Neural cell (in vitro differentiated cells): Measurements from ENCODE around the gene SECISBP2L. TPM values are rescaled to one million over a fixed set of nuclear protein-coding genes. Genes with fewer than 3 reads are reported as not detected.

ENCODE experiments used
- H2AFZ ChIP-seq: fragments of 200-600, 300-800 bp; sonication (generic), shearing (Covaris generic); 2 replicates; pipeline ENCODE4 v1.6.0; 2014; ENCODE audit warnings: low read depth, mild to moderate bottlenecking, antibody characterized with exemption, low read length, moderate library complexity
- H3F3A ChIP-seq: fragments of 200-600 bp; shearing (Covaris generic); 2 replicates; pipeline ENCODE4 v1.6.1; 2016; ENCODE audit warnings: mild to moderate bottlenecking, moderate library complexity, mixed read lengths, antibody characterized with exemption, low read length; ENCODE audit not compliant: insufficient read depth, poor library complexity, severe bottlenecking
- H3K27ac ChIP-seq: fragments of 200-600, 300-800 bp; sonication (generic), shearing (Covaris generic); 2 replicates; pipeline ENCODE4 v1.5.1; 2014; ENCODE audit warnings: mild to moderate bottlenecking, low read length, moderate library complexity
- H3K27me3 ChIP-seq: fragments of 300-800, 200-600 bp; sonication (generic), shearing (Covaris generic); 2 replicates; pipeline ENCODE4 v1.6.0; 2014; ENCODE audit warnings: mild to moderate bottlenecking, low read depth, low read length, moderate library complexity; ENCODE audit not compliant: insufficient read depth
- H3K36me3 ChIP-seq: fragments of 300-800, 200-600 bp; sonication (generic), shearing (Covaris generic); 2 replicates; pipeline ENCODE4 v1.5.1; 2014; ENCODE audit warnings: mild to moderate bottlenecking, antibody characterized with exemption, low read length, moderate library complexity; ENCODE audit not compliant: insufficient read depth
- H3K4me2 ChIP-seq: fragments of 300-800, 200-600 bp; sonication (generic), shearing (Covaris generic); 2 replicates; pipeline ENCODE4 v1.6.0; 2014; ENCODE audit warnings: mild to moderate bottlenecking, low read length
- H3K4me3 ChIP-seq: fragments of 300-800, 200-600 bp; sonication (generic), shearing (Covaris generic); 2 replicates; pipeline ENCODE4 v1.5.1; 2014; ENCODE audit warnings: mild to moderate bottlenecking, low read length, moderate library complexity
- H3K79me2 ChIP-seq: fragments of 200-600 bp; shearing (Covaris generic); replicated peaks from 2 replicates; pipeline ENCODE4 v1.6.0; 2014; ENCODE audit warnings: mild to moderate bottlenecking, low read length, moderate library complexity; ENCODE audit not compliant: insufficient read depth
- H3K9ac ChIP-seq: fragments of 300-800, 200-600 bp; sonication (generic), shearing (Covaris generic); 2 replicates; pipeline ENCODE4 v1.6.1; 2016; ENCODE audit warnings: mild to moderate bottlenecking, low read length, mixed read lengths
- H3K9me2 ChIP-seq: fragments of 200-600 bp; shearing (Covaris generic); 2 replicates; pipeline ENCODE4 v1.6.1; 2016; ENCODE audit warnings: mild to moderate bottlenecking, low read length, mixed read lengths; ENCODE audit not compliant: insufficient read depth
- H3K9me3 ChIP-seq: fragments of 200-600, 300-800 bp; sonication (generic), shearing (Covaris generic); 2 replicates; pipeline ENCODE4 v1.6.1; 2016; ENCODE audit warnings: mild to moderate bottlenecking, mixed run types, low read length, moderate library complexity, mixed read lengths
- H4K20me1 ChIP-seq: fragments of 200-600 bp; shearing (Covaris generic); 2 replicates; pipeline ENCODE4 v1.6.1; 2016; ENCODE audit warnings: mild to moderate bottlenecking, mixed run types; ENCODE audit not compliant: insufficient read depth
- CTCF ChIP-seq: fragments of 450-650 bp; IDR thresholded peaks from 2 replicates; pipeline ENCODE4 v1.5.1; 2014; ENCODE audit warnings: antibody characterized with exemption, mild to moderate bottlenecking, moderate library complexity; ENCODE audit not compliant: poor library complexity, severe bottlenecking
- EP300 ChIP-seq: fragments of 450-650 bp; conservative IDR thresholded peaks from 2 replicates; pipeline ENCODE4 v1.6.1; 2014; ENCODE audit warnings: antibody characterized with exemption, mild to moderate bottlenecking, moderate library complexity; ENCODE audit not compliant: poor library complexity, severe bottlenecking
- EZH2 ChIP-seq: fragments of 200-600, 300-800 bp; shearing (Covaris generic), sonication (generic); IDR thresholded peaks from 2 replicates; pipeline ENCODE4 v1.6.1; 2014; ENCODE audit warnings: antibody characterized with exemption, low read length, borderline replicate concordance, mild to moderate bottlenecking; ENCODE audit not compliant: insufficient read depth, poor library complexity, severe bottlenecking
- MXI1 ChIP-seq: fragments of 450-650 bp; conservative IDR thresholded peaks from 2 replicates; pipeline ENCODE4 v1.6.1; 2014; ENCODE audit warnings: antibody characterized with exemption, mild to moderate bottlenecking; ENCODE audit not compliant: poor library complexity, severe bottlenecking
- POLR2AphosphoS5 ChIP-seq: IDR thresholded peaks from 2 replicates; pipeline ENCODE4 v1.6.1; 2012
- RAD21 ChIP-seq: fragments of 450-650 bp; conservative IDR thresholded peaks from 2 replicates; pipeline ENCODE4 v1.6.1; 2014; ENCODE audit warnings: antibody characterized with exemption, mild to moderate bottlenecking, moderate library complexity
- REST ChIP-seq: IDR thresholded peaks from 2 replicates; pipeline ENCODE4 v1.6.1; 2012; ENCODE audit warnings: borderline replicate concordance
- SMC3 ChIP-seq: fragments of 450-650 bp; conservative IDR thresholded peaks from 2 replicates; pipeline ENCODE4 v1.6.1; 2014; ENCODE audit warnings: antibody characterized with exemption, mild to moderate bottlenecking, moderate library complexity; ENCODE audit not compliant: poor library complexity
- TAF1 ChIP-seq: IDR thresholded peaks from 2 replicates; pipeline ENCODE4 v1.6.1; 2012; ENCODE audit warnings: low read depth
- polyA plus RNA-seq: library from polyadenylated mRNA; depleted of rRNA; stranded (reverse); fragments of >200 nt; gene quantifications from 2 replicates; pipeline ENCODE4 v1.2.3, GENCODE V29; 2014

The SECISBP2L gene
- polyA plus RNA-seq, 1 donor from 2014 or later, result 45.9 TPM

GRCh38 chr15:48985516-48985915, 60.7 kb downstream of the SECISBP2L start:
- H2AFZ ChIP-seq, result no peak overlapping the region
- H3K9me3 ChIP-seq, result no peaks in the 10 kb centered on the region
- no peaks in the 10 kb centered on the region for H3F3A ChIP-seq
- TF ChIP-seq SMC3 (no peak), EZH2 (no peak), EP300 (no peak), CTCF (no peak), MXI1 (no peak), POLR2AphosphoS5 (no peak), RAD21 (no peak), REST (no peak)
- H4K20me1 ChIP-seq, result no peaks in the 10 kb centered on the region
- no peak overlapping the region for H3K4me3 ChIP-seq
- H3K36me3 ChIP-seq, result peaks cover 4% of the 10 kb centered on the region
- H3K9ac ChIP-seq, result no peak overlapping the region
- H3K9me2 ChIP-seq, result no peaks in the 10 kb centered on the region
- no peaks in the 10 kb centered on the region for H3K27me3 ChIP-seq
- no peaks in the 10 kb centered on the region for H3K79me2 ChIP-seq
- no peak overlapping the region for H3K27ac ChIP-seq
- H3K4me2 ChIP-seq, result no peak overlapping the region

- Histone ChIP-seq H3K27ac (no peak overlapping the region), H2AFZ (no peak overlapping the region), H3K27me3 (no peaks in the 10 kb centered on the region), H3K36me3 (peaks cover 4% of the 10 kb centered on the region), H3F3A (no peaks in the 10 kb centered on the region), H3K4me2 (no peak overlapping the region), H3K9me2 (no peaks in the 10 kb centered on the region), H3K9ac (no peak overlapping the region), H3K4me3 (no peak overlapping the region), H3K79me2 (no peaks in the 10 kb centered on the region), H4K20me1 (no peaks in the 10 kb centered on the region), H3K9me3 (no peaks in the 10 kb centered on the region)
- TF ChIP-seq REST (no peak), RAD21 (no peak), SMC3 (no peak), CTCF (no peak), POLR2AphosphoS5 (no peak), TAF1 (no peak), EZH2 (no peak), EP300 (no peak), MXI1 (no peak)
Measured at GRCh38 chr15:48984811-48985352, 61.4 kb downstream of the SECISBP2L start.
